Cerebellar cortex (tissue), 1 donor: ENCODE data around the gene KLHL6.
A peak's percentile ranks its signal among the peaks of the same experiment; 100 is the strongest.
"Not testable (repeated sequence)": the region's sequence is repeated elsewhere in the genome, so short reads cannot be mapped to it uniquely, and the experiment has no call there.

Experiments used
- DNase-seq: peaks from one replicate; pipeline ENCODE4 v3.0.0-alpha.2; 2015; ENCODE audit warnings: low spot score

Gene KLHL6

GRCh38 chr3:183555541-183556081 lies at the start of gene KLHL6:
TSS of gene KLHL6 (minus strand) at chr3:183555706. CDS start at chr3:183555653, 53 bp downstream.
- no peak for DNase-seq

- DNase-seq = no peak
Observed at GRCh38 chr3:183597959-183598358, 42.5 kb upstream of the KLHL6 start.

GRCh38 chr3:183594636-183595035 lies 39.1 kb upstream of the KLHL6 start:
- DNase-seq = no peak

GRCh38 chr3:183592821-183593220 lies 37.3 kb upstream of the KLHL6 start:
- no peak for DNase-seq

GRCh38 chr3:183591881-183592521 lies 36.5 kb upstream of the KLHL6 start:
- no peak for DNase-seq

- DNase-seq = no peak
Observed at GRCh38 chr3:183590442-183590841, 34.9 kb upstream of the KLHL6 start.

GRCh38 chr3:183587336-183587735 lies 31.8 kb upstream of the KLHL6 start:
- DNase-seq = no peak

GRCh38 chr3:183586477-183586876 lies 31.0 kb upstream of the KLHL6 start:
- no peak for DNase-seq

- no peak for DNase-seq
Observed at GRCh38 chr3:183584914-183585280, 29.4 kb upstream of the KLHL6 start.

GRCh38 chr3:183584246-183584913 lies 28.9 kb upstream of the KLHL6 start:
- DNase-seq = no peak

- DNase-seq = no peak
Observed at GRCh38 chr3:183583331-183584245, 28.1 kb upstream of the KLHL6 start.

- DNase-seq = no peak
Observed at GRCh38 chr3:183582161-183582560, 26.7 kb upstream of the KLHL6 start.

GRCh38 chr3:183581496-183582155 lies 26.1 kb upstream of the KLHL6 start:
- DNase-seq = no peak

- no peak for DNase-seq
Observed at GRCh38 chr3:183579967-183580900, 24.7 kb upstream of the KLHL6 start.

GRCh38 chr3:183578179-183578578 lies 22.7 kb upstream of the KLHL6 start:
- no peak for DNase-seq

- DNase-seq = no peak
Observed at GRCh38 chr3:183577346-183577745, 21.8 kb upstream of the KLHL6 start.

GRCh38 chr3:183576487-183577107 lies 21.1 kb upstream of the KLHL6 start:
- peak; percentile 14 for DNase-seq

- DNase-seq = no peak
Observed at GRCh38 chr3:183572935-183573334, 17.4 kb upstream of the KLHL6 start.

- DNase-seq = not testable (repeated sequence)
Observed at GRCh38 chr3:183570191-183570590, 14.7 kb upstream of the KLHL6 start.

- no peak for DNase-seq
Observed at GRCh38 chr3:183566880-183567279, 11.4 kb upstream of the KLHL6 start.
